ENCODE measurements around the gene DDRGK1. TPM values are rescaled to one million over a fixed set of nuclear protein-coding genes. Genes with fewer than 3 reads are reported as not detected.
A peak's percentile ranks its signal among the peaks of the same experiment; 100 is the strongest.

DDRGK1 gene
- total RNA-seq = 68.2 TPM

- ATAC-seq (peak; percentile 97), DNase-seq (ENCODE audit: low spot score) (peak; percentile 94)
- intact Hi-C loops (cut with DNase I) = no loop called here
Observed at GRCh38 chr20:3204124-3204794, at the start of gene DDRGK1. TSS of gene DDRGK1 (minus strand) at chr20:3204682. CDS start at chr20:3204627, 55 bp downstream.

- intact Hi-C loops (cut with DNase I) = no loop called here
- peak; percentile 60 for ATAC-seq
- DNase-seq (ENCODE audit: low spot score) = no peak
Observed at GRCh38 chr20:3251806-3252205, 47.3 kb upstream of the DDRGK1 start.

- ATAC-seq = no peak
- no peak for DNase-seq (ENCODE audit: low spot score)
- intact Hi-C loops (cut with DNase I) = no loop called here
Observed at GRCh38 chr20:3250091-3250504, 45.6 kb upstream of the DDRGK1 start.

- intact Hi-C loops (cut with DNase I) = no loop called here
- peak; percentile 7 for ATAC-seq
- DNase-seq (ENCODE audit: low spot score) = no peak
Observed at GRCh38 chr20:3248993-3249347, 44.5 kb upstream of the DDRGK1 start.

- ATAC-seq = peak; percentile 58
- no peak for DNase-seq (ENCODE audit: low spot score)
- intact Hi-C loops (cut with DNase I) = no loop called here
Observed at GRCh38 chr20:3248167-3248992, 43.9 kb upstream of the DDRGK1 start.

GRCh38 chr20:3247638-3248037, 43.2 kb upstream of the DDRGK1 start:
- DNase-seq (ENCODE audit: low spot score) = no peak

GRCh38 chr20:3246682-3247081, 42.2 kb upstream of the DDRGK1 start:
- DNase-seq (ENCODE audit: low spot score) (no peak), ATAC-seq (no peak)
- intact Hi-C loops (cut with DNase I) = no loop called here

More at GRCh38 chr20:3247638-3248037, 43.2 kb upstream of the DDRGK1 start:
- peak; percentile 42 for ATAC-seq
- intact Hi-C loops (cut with DNase I) = no loop called here

GRCh38 chr20:3245711-3246110, 41.2 kb upstream of the DDRGK1 start:
- DNase-seq (ENCODE audit: low spot score) (no peak), ATAC-seq (no peak)
- intact Hi-C loops (cut with DNase I) = no loop called here

GRCh38 chr20:3245156-3245555, 40.7 kb upstream of the DDRGK1 start:
- no peak for DNase-seq (ENCODE audit: low spot score)
- intact Hi-C loops (cut with DNase I) = no loop called here

GRCh38 chr20:3244613-3245012, 40.1 kb upstream of the DDRGK1 start:
- intact Hi-C loops (cut with DNase I) = no loop called here
- DNase-seq (ENCODE audit: low spot score) (no peak), ATAC-seq (no peak)

More at GRCh38 chr20:3245156-3245555, 40.7 kb upstream of the DDRGK1 start:
- no peak for ATAC-seq

GRCh38 chr20:3243718-3244358, 39.4 kb upstream of the DDRGK1 start:
- no peak for DNase-seq (ENCODE audit: low spot score)
- no peak for ATAC-seq
- intact Hi-C loops (cut with DNase I) = no loop called here

GRCh38 chr20:3242172-3242692, 37.8 kb upstream of the DDRGK1 start:
- intact Hi-C loops (cut with DNase I) = no loop called here
- DNase-seq (ENCODE audit: low spot score) = no peak
- no peak for ATAC-seq

- DNase-seq (ENCODE audit: low spot score) (no peak), ATAC-seq (no peak)
- intact Hi-C loops (cut with DNase I) = no loop called here
Observed at GRCh38 chr20:3240776-3241363, 36.4 kb upstream of the DDRGK1 start.

GRCh38 chr20:3239867-3240775, 35.6 kb upstream of the DDRGK1 start:
- no peak for DNase-seq (ENCODE audit: low spot score)
- intact Hi-C loops (cut with DNase I) = no loop called here
- ATAC-seq = peak; percentile 7

GRCh38 chr20:3239026-3239866, 34.8 kb upstream of the DDRGK1 start, which contains the start of gene SLC4A11:
TSS of gene SLC4A11 (minus strand) at chr20:3239190. CDS start at chr20:3239137, 53 bp downstream.
- ATAC-seq = peak; percentile 34
- DNase-seq (ENCODE audit: low spot score) = no peak

GRCh38 chr20:3238616-3239025, 34.1 kb upstream of the DDRGK1 start:
- DNase-seq (ENCODE audit: low spot score) = no peak
- ATAC-seq = no peak
- intact Hi-C loops (cut with DNase I) = no loop called here

More at GRCh38 chr20:3239026-3239866, 34.8 kb upstream of the DDRGK1 start, which contains the start of gene SLC4A11:
- intact Hi-C loops (cut with DNase I) = no loop called here

GRCh38 chr20:3237958-3238615, 33.6 kb upstream of the DDRGK1 start:
- intact Hi-C loops (cut with DNase I) = no loop called here
- ATAC-seq = no peak

More at GRCh38 chr20:3237958-3238615, 33.6 kb upstream of the DDRGK1 start:
- DNase-seq (ENCODE audit: low spot score) = no peak

All from sciatic nerve (tissue), 2 donors.